ENCODE data around the gene OPRPN.

OPRPN gene

DNA sequence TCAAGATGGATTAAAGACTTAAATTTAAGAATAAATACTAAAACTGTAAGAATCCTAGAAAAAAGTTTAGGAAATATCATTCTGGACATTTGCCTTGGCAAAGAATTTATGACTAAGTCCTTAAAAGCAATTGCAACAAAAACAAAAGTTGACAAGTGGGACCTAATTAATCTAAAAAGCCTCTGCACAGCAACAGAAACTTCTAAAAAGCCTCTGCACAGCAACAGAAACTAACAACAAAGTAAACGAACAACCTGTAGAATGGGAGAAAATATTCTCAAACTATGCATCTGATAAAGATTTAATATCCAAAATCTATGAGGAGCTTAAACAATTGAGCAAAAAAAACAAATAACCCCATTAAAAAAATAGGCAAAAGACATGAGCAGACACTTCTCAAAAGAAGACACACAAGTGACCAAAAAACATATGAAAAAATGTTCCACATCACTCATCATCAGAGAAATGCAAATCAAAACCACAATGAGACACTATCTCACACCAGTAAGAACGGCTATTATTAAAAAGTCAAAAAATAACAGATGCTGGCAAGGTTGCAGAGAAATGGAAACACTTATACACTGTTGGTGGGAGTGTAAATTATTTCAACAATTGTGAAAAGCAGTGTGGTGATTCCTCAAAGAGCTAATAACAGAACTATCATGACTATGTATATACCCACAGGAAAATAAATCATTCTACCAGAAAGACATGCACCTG is 5.5 kb upstream of the OPRPN start:
- Histone ChIP-seq H2AFZ (ENCODE audit: low read length, unreplicated experiment) (no peak overlapping the region), H3K27ac (ENCODE audit: low read depth, low read length) (no peak overlapping the region), H3K27me3 (ENCODE audit: insufficient read depth, low read length) (no peaks in the 10 kb centered on the region), H3K36me3 (ENCODE audit: insufficient read depth, low read length) (no peaks in the 10 kb centered on the region), H3K4me3 (ENCODE audit: low read depth, low read length) (no peak overlapping the region), H3K4me1 (ENCODE audit: control insufficient read depth, insufficient read depth, low read length, unreplicated experiment) (no peaks in the 10 kb centered on the region), H3K79me2 (ENCODE audit: control insufficient read depth, insufficient read depth, low read length, unreplicated experiment) (no peaks in the 10 kb centered on the region)

DNA sequence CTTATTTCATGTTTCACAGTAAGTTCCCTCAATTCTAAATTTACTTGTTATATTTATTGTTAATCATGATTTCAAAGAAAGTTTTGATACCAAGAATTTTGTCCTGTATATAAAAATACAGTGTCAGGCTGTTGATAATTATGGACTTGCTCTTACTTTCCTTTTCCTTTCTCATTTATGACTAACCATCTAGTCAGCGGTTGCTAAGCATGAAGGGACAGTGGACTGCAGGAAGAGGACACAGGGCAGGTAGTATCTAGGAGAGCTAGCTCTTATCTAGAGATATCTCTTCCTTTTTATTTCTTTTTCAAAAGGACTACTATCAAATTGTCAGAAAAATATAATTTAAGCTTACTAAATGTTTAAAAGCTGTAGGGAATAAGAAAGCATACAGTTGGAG is 1.6 kb downstream of the OPRPN start:
- Histone ChIP-seq H3K27me3 (ENCODE audit: insufficient read depth, low read length) (no peaks in the 10 kb centered on the region), H3K4me1 (ENCODE audit: control insufficient read depth, insufficient read depth, low read length, unreplicated experiment) (no peaks in the 10 kb centered on the region), H3K36me3 (ENCODE audit: insufficient read depth, low read length) (no peaks in the 10 kb centered on the region), H3K4me3 (ENCODE audit: low read depth, low read length) (no peak overlapping the region), H3K27ac (ENCODE audit: low read depth, low read length) (0 out of 2 replicates have a peak overlapping the region, but pooled peaks have one; percentile 21), H2AFZ (ENCODE audit: low read length, unreplicated experiment) (peak overlapping the region; percentile 12), H3K79me2 (ENCODE audit: control insufficient read depth, insufficient read depth, low read length, unreplicated experiment) (no peaks in the 10 kb centered on the region)

DNA sequence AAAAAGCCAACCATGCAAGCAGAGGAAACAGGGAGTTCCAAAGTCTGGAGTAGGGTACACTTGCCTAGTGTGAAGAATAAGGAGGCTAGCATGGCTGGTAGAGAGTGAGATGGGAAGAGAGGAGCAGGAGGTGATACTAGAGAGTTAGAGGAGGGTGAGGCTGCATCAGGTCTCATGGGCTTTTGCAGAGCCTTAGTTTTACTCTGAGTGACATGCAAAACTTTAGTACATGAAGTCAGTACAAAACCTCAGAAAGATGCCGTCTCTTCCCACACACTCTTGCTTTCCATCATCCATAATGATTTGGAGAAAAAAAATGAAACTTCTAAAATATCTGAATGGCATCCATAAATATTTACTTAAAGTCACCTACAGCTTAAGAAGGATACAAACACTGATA is 5.0 kb downstream of the OPRPN start:
- H3K27ac ChIP-seq (ENCODE audit: low read depth, low read length) = no peak overlapping the region
- H3K27me3 ChIP-seq (ENCODE audit: insufficient read depth, low read length) = no peaks in the 10 kb centered on the region
- H3K4me1 ChIP-seq (ENCODE audit: control insufficient read depth, insufficient read depth, low read length, unreplicated experiment) = no peaks in the 10 kb centered on the region
- H3K4me3 ChIP-seq (ENCODE audit: low read depth, low read length) = no peak overlapping the region
- H3K36me3 ChIP-seq (ENCODE audit: insufficient read depth, low read length) = no peaks in the 10 kb centered on the region
- H2AFZ ChIP-seq (ENCODE audit: low read length, unreplicated experiment) = no peak overlapping the region
- no peaks in the 10 kb centered on the region for H3K79me2 ChIP-seq (ENCODE audit: control insufficient read depth, insufficient read depth, low read length, unreplicated experiment)

DNA sequence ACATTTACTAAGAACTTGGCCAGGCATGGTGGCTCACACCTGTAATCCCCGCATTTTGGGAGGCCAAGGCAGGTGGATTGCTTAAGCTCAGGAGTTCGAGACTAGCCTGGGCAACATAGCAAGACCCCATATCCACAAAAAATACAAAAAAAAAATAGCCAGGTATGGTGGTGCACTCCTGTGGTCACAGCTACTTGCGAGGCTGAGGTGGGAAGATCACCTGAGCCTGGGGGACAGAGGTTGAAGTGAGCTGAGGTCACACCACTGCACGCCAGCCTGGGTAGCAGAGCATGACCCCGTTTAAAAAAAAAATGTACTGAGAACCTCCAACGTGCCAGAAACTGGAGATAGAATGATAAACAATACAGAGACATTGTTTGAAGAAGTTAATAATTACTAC is 8.0 kb downstream of the OPRPN start:
- no peaks in the 10 kb centered on the region for H3K4me1 ChIP-seq (ENCODE audit: control insufficient read depth, insufficient read depth, low read length, unreplicated experiment)
- no peak overlapping the region for H3K27ac ChIP-seq (ENCODE audit: low read depth, low read length)
- H3K36me3 ChIP-seq (ENCODE audit: insufficient read depth, low read length) = no peaks in the 10 kb centered on the region
- no peaks in the 10 kb centered on the region for H3K79me2 ChIP-seq (ENCODE audit: control insufficient read depth, insufficient read depth, low read length, unreplicated experiment)
- H3K4me3 ChIP-seq (ENCODE audit: low read depth, low read length) = no peak overlapping the region
- H3K27me3 ChIP-seq (ENCODE audit: insufficient read depth, low read length) = no peaks in the 10 kb centered on the region
- no peak overlapping the region for H2AFZ ChIP-seq (ENCODE audit: low read length, unreplicated experiment)

DNA sequence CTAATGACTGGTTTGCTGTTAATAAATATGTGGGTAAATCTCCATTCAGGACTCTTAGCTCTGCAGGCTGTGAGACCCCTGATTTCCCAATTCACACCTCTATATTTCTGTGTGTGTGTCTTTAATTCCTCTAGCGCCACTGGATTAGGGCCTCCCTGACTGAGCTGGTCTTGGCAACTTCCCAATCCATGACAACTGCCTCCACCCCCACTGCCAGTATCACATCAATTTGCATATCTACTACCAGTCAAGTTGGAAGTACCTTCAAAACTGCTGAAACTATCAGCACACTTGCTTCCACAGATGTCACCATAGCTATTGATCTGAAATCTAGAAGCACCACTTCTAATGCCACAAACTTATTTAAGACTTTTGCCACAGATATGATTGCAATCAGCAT is 27.6 kb downstream of the OPRPN start:
- no peaks in the 10 kb centered on the region for H3K27me3 ChIP-seq (ENCODE audit: insufficient read depth, low read length)
- H3K4me3 ChIP-seq (ENCODE audit: low read depth, low read length) = no peak overlapping the region
- no peaks in the 10 kb centered on the region for H3K79me2 ChIP-seq (ENCODE audit: control insufficient read depth, insufficient read depth, low read length, unreplicated experiment)
- H2AFZ ChIP-seq (ENCODE audit: low read length, unreplicated experiment) = no peak overlapping the region
- no peaks in the 10 kb centered on the region for H3K36me3 ChIP-seq (ENCODE audit: insufficient read depth, low read length)
- H3K27ac ChIP-seq (ENCODE audit: low read depth, low read length) = no peak overlapping the region
- H3K4me1 ChIP-seq (ENCODE audit: control insufficient read depth, insufficient read depth, low read length, unreplicated experiment) = no peaks in the 10 kb centered on the region

DNA sequence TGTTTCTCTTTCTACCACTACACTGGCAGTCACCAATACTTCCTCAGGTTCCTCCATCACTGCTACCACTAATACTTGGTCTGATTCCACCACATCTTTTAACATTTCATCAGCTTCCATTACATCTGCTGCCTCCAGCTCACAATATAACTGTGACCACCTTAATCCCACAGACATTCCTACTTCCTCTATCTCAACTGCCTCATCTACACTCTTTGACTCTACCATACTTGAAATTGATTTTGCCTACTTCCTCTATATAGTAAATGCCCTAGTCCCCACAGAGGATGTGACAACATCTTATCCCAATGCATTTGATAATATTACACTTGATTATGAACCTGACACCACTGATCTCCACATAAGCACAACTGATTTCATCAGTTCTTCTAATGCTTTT is 29.0 kb downstream of the OPRPN start:
- no peaks in the 10 kb centered on the region for H3K27me3 ChIP-seq (ENCODE audit: insufficient read depth, low read length)

DNA sequence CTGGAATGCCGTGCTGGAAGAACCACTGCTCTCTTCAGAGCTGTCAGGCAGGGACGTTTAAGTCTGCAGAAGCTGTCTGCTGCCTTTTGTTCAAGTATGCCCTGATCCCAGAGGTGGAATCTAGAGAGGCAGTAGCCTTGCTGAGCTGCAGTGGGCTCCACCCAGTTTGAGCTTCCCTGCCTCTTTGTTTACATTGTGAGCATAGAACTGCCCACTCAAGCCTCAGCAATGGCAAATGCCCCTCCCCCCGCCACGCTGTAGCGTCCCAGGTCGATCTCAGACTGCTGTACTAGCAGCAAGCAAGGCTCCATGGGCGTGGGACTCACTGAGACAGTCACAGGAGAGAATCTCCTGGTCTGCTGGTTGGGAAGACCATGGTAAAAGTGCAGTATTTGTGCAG is 39.5 kb downstream of the OPRPN start:
- Histone ChIP-seq H3K27me3 (ENCODE audit: insufficient read depth, low read length) (peaks cover 12% of the 10 kb centered on the region; the same call in 1 of the 2 replicates), H3K36me3 (ENCODE audit: insufficient read depth, low read length) (no peaks in the 10 kb centered on the region), H3K79me2 (ENCODE audit: control insufficient read depth, insufficient read depth, low read length, unreplicated experiment) (no peaks in the 10 kb centered on the region), H3K4me1 (ENCODE audit: control insufficient read depth, insufficient read depth, low read length, unreplicated experiment) (no peaks in the 10 kb centered on the region), H3K27ac (ENCODE audit: low read depth, low read length) (no peak overlapping the region), H3K4me3 (ENCODE audit: low read depth, low read length) (no peak overlapping the region), H2AFZ (ENCODE audit: low read length, unreplicated experiment) (no peak overlapping the region)

More for the DNA sequence above, 29.0 kb downstream of the OPRPN start:
- Histone ChIP-seq H3K79me2 (ENCODE audit: control insufficient read depth, insufficient read depth, low read length, unreplicated experiment) (no peaks in the 10 kb centered on the region), H3K27ac (ENCODE audit: low read depth, low read length) (no peak overlapping the region), H3K4me1 (ENCODE audit: control insufficient read depth, insufficient read depth, low read length, unreplicated experiment) (no peaks in the 10 kb centered on the region), H3K4me3 (ENCODE audit: low read depth, low read length) (no peak overlapping the region), H3K36me3 (ENCODE audit: insufficient read depth, low read length) (no peaks in the 10 kb centered on the region), H2AFZ (ENCODE audit: low read length, unreplicated experiment) (no peak overlapping the region)

DNA sequence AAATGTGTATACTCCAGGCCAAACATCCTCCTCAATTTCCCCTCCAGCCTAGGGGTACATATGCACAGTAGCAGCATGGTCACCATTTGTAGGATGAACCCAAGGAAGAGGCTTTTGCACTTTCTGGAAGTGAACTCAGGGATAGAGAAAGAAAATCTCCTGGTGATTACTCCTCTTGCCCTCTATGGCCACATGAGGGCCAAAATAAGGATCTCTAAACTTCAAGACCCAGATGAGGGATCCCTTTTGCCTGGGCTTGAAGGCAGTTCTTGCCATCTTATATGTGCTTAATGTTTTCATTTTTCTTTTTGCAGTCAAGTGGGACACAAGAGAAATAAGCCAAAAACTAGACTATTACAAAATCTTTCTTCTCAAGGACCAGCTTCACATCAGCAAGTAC is 44.7 kb downstream of the OPRPN start:
- Histone ChIP-seq H3K27ac (ENCODE audit: low read depth, low read length) (no peak overlapping the region), H3K4me3 (ENCODE audit: low read depth, low read length) (no peak overlapping the region), H3K27me3 (ENCODE audit: insufficient read depth, low read length) (peaks cover 12% of the 10 kb centered on the region; the same call in 1 of the 2 replicates), H2AFZ (ENCODE audit: low read length, unreplicated experiment) (no peak overlapping the region), H3K36me3 (ENCODE audit: insufficient read depth, low read length) (no peaks in the 10 kb centered on the region), H3K79me2 (ENCODE audit: control insufficient read depth, insufficient read depth, low read length, unreplicated experiment) (no peaks in the 10 kb centered on the region), H3K4me1 (ENCODE audit: control insufficient read depth, insufficient read depth, low read length, unreplicated experiment) (no peaks in the 10 kb centered on the region)

DNA sequence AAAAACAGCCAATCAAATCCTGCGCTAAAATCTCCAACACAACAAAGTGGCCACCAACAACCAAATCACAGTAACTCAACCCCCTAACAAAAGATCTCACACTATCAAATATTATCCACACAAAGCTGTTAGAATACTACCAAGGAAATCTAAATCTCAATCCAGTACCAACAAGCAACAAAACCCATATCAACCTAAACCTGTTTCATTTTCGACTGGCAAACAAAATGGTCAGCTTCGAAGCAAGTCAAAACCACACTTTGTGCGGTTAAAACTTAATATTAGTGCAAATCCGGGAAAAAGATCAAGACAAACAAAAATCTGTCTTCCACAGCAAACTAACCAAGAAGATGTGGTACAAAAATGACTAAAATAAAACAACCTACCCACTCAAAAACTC is 45.6 kb downstream of the OPRPN start:
- H3K36me3 ChIP-seq (ENCODE audit: insufficient read depth, low read length) = no peaks in the 10 kb centered on the region
- H3K4me1 ChIP-seq (ENCODE audit: control insufficient read depth, insufficient read depth, low read length, unreplicated experiment) = no peaks in the 10 kb centered on the region
- H2AFZ ChIP-seq (ENCODE audit: low read length, unreplicated experiment) = no peak overlapping the region
- no peaks in the 10 kb centered on the region for H3K79me2 ChIP-seq (ENCODE audit: control insufficient read depth, insufficient read depth, low read length, unreplicated experiment)
- no peak overlapping the region for H3K27ac ChIP-seq (ENCODE audit: low read depth, low read length)
- H3K4me3 ChIP-seq (ENCODE audit: low read depth, low read length) = no peak overlapping the region
- H3K27me3 ChIP-seq (ENCODE audit: insufficient read depth, low read length) = peaks cover 8% of the 10 kb centered on the region; the same call in 1 of the 2 replicates

DNA sequence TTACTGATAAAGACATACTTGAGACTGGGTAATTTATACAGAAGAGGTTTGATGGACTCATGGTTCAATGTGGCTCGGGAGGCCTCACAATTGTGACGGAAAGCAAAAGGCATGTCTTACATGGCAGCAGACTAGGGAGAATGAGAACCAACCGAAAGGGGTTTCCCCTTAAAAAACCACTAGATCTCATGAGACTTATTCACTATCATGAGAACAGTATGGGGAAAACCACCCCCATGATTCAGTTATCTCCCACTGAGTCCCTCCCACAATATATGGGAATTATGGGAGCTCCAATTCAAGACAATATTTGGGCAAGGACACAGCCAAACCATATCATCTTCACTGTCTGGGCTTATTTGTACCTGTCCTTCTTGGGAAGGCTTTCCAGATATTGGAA is 51.5 kb downstream of the OPRPN start:
- Histone ChIP-seq H2AFZ (ENCODE audit: low read length, unreplicated experiment) (no peak overlapping the region), H3K36me3 (ENCODE audit: insufficient read depth, low read length) (no peaks in the 10 kb centered on the region), H3K4me1 (ENCODE audit: control insufficient read depth, insufficient read depth, low read length, unreplicated experiment) (no peaks in the 10 kb centered on the region), H3K4me3 (ENCODE audit: low read depth, low read length) (no peak overlapping the region), H3K27ac (ENCODE audit: low read depth, low read length) (no peak overlapping the region), H3K27me3 (ENCODE audit: insufficient read depth, low read length) (no peaks in the 10 kb centered on the region; the same call in 1 of the 2 replicates), H3K79me2 (ENCODE audit: control insufficient read depth, insufficient read depth, low read length, unreplicated experiment) (no peaks in the 10 kb centered on the region)

DNA sequence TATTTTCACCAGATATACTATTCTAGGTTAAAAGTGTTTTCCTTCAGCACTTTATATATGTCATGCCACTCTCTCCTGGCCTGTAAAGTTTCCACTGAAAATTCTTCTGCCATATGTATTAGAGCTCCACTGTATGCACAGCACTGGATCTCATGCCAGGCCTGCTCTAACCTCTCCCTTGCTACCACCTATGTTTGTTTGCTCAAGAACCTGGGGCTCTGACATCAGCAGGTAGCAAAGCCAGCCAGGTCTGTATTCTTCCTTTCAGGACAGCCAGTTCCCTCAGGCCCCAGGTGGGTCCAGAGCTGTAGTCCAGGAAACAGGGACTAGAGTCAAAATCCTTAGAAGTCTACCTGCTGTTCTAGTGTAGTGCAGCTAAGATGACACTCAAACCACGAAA is 55.2 kb downstream of the OPRPN start:
- no peaks in the 10 kb centered on the region for H3K36me3 ChIP-seq (ENCODE audit: insufficient read depth, low read length)
- H3K27me3 ChIP-seq (ENCODE audit: insufficient read depth, low read length) = peaks cover 10% of the 10 kb centered on the region
- no peaks in the 10 kb centered on the region for H3K79me2 ChIP-seq (ENCODE audit: control insufficient read depth, insufficient read depth, low read length, unreplicated experiment)
- no peak overlapping the region for H2AFZ ChIP-seq (ENCODE audit: low read length, unreplicated experiment)
- H3K4me3 ChIP-seq (ENCODE audit: low read depth, low read length) = no peak overlapping the region
- no peak overlapping the region for H3K27ac ChIP-seq (ENCODE audit: low read depth, low read length)
- no peaks in the 10 kb centered on the region for H3K4me1 ChIP-seq (ENCODE audit: control insufficient read depth, insufficient read depth, low read length, unreplicated experiment)

All from ACC112 (cell line).